Measurements from ENCODE around the gene SLC26A1. TPM values are rescaled to one million over a fixed set of nuclear protein-coding genes. Genes with fewer than 3 reads are reported as not detected.

The SLC26A1 gene
- total and polyA plus RNA-seq, 2 donors (not counting 3 experiments of a cell fraction or from before 2014, with no cell fraction given): 0.10 TPM; not detected in 1

GRCh38 chr4:1022739-1023066 is 29.5 kb upstream of the SLC26A1 start:
- no peak overlapping the region for H3K9ac ChIP-seq (replicated peaks; ENCODE audit: extremely low read depth, insufficient read depth, low read length)
- TF ChIP-seq MYC (IDR thresholded peaks at IDR 0.05; ENCODE audit: low read depth, low read length) (no peak), GATA2 (IDR thresholded peaks at IDR 0.05; ENCODE audit: insufficient read depth, insufficient read length, low read depth, low read length) (no peak), JUN (IDR thresholded peaks at IDR 0.05; ENCODE audit: borderline replicate concordance, insufficient read depth, insufficient read length, low read depth) (no peak), FOS (IDR thresholded peaks at IDR 0.05; ENCODE audit: borderline replicate concordance, insufficient read depth, low read length) (no peak), POLR2A (IDR thresholded peaks at IDR 0.05; ENCODE audit: low read depth, low read length) (no peak), EZH2 (IDR thresholded peaks at IDR 0.05; ENCODE audit: borderline replicate concordance, low read depth, low read length, severe bottlenecking) (no peak), CTCF (IDR thresholded peaks at IDR 0.05; ENCODE audit: extremely low read depth in 1 of 2, insufficient read depth in 1 of 2, low read depth in 1 of 2, low read length in 2 of 2) (no peak), MAX (IDR thresholded peaks at IDR 0.05; ENCODE audit: insufficient read depth, insufficient read length) (no peak), POLR2AphosphoS5 (IDR thresholded peaks at IDR 0.05; ENCODE audit: insufficient read depth, low read depth, low read length) (no peak)

More at GRCh38 chr4:1022739-1023066, 29.5 kb upstream of the SLC26A1 start:
- H3K27ac ChIP-seq (ENCODE audit: insufficient read depth, low read depth, low read length): no peak overlapping the region
- no peaks in the 10 kb centered on the region for H3K4me1 ChIP-seq (ENCODE audit: control insufficient read depth, extremely low read depth, insufficient read depth, low read length)
- no peaks in the 10 kb centered on the region for H3K79me2 ChIP-seq (ENCODE audit: control insufficient read depth, insufficient read depth, low read length)
- no peak overlapping the region for H2AFZ ChIP-seq (ENCODE audit: low read depth, low read length)
- peaks cover 0 to 15% of the 10 kb centered on the region in 2 experiments for H3K36me3 ChIP-seq (ENCODE audit: control insufficient read depth in 2 of 2, extremely low read depth in 1 of 2, insufficient read depth in 2 of 2, low read length in 2 of 2)
- POLR2A ChIA-PET: no interaction called here
- no TSS peak for BruUV-seq (replicated peaks)
- no peak overlapping the region for H3K4me2 ChIP-seq (ENCODE audit: insufficient read depth, low read length)
- H3K4me3 ChIP-seq (replicated peaks in 1 of 3; ENCODE audit: insufficient read depth in 1 of 3, low read depth in 1 of 3, low read length in 3 of 3): no peak overlapping the region
- no peaks in the 10 kb centered on the region for H3K9me3 ChIP-seq (replicated peaks; ENCODE audit: control insufficient read depth, insufficient read depth, low read length)
- no peaks in the 10 kb centered on the region for H3K9me1 ChIP-seq (replicated peaks; ENCODE audit: control insufficient read depth, extremely low read depth, insufficient read depth, low read length)
- no peaks in the 10 kb centered on the region for H4K20me1 ChIP-seq (replicated peaks; ENCODE audit: control insufficient read depth, extremely low read depth, insufficient read depth, low read length)
- FAIRE-seq (no peak), DNase-seq (ENCODE audit: low read depth, low spot score) (no peak)
- CTCF ChIA-PET: no interaction called here
- intact Hi-C loops (cut with micrococcal nuclease) (no loop called here), dilution Hi-C loops (cut with MboI; ENCODE audit: extremely low pct_ligation_motif_present, low sequenced_read_pairs) (no loop called here)
- no peaks in the 10 kb centered on the region for H3K27me3 ChIP-seq (ENCODE audit: control insufficient read depth in 2 of 2, insufficient read depth in 2 of 2, low read length in 2 of 2)

Measured in endothelial cell of umbilical vein (primary cell).